ENCODE measurements around the gene MTRF1L. TPM values are rescaled to one million over a fixed set of nuclear protein-coding genes. Genes with fewer than 3 reads are reported as not detected.

The MTRF1L gene
- total RNA-seq, 4 donors from 2014 or later, result 17.8 to 24.9 (median 22.5) TPM

DNA sequence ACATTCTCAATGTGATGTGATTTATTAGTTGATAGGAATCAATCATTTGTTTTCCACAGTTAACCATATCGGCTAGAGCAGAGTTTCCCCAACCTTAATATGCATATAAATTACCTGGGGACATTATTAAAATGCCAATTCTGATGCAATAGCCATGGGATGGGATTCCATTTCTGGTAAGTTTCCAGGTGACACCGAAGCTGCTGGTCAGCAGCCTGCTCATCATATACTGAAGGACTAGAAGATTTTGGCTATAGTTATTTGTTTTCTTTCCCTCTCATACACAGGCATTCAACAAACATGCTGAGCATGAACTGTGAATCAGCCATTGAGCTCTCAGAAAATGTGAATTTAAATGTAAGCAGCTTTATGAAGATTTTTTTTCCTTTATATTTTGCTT is 55.5 kb downstream of the MTRF1L start:
- intact Hi-C loops (cut with DNase I; ENCODE audit: low total_unique reads) (no loop called here), in situ Hi-C loops (cut with MboI; ENCODE audit: low sequenced_read_pairs in 4 of 4) (no loop called here)
- ATAC-seq, result no peak

GRCh38 chr6:152946484-152946883 is 56.0 kb downstream of the MTRF1L start:
- ATAC-seq (no peak), DNase-seq (no peak)
- in situ Hi-C loops (cut with MboI; ENCODE audit: low sequenced_read_pairs in 4 of 4), result no loop called here
- H3K4me3 ChIP-seq, result no peak overlapping the region
- peaks cover 8 to 14% of the 10 kb centered on the region in 2 donors for H3K4me1 ChIP-seq
- no peaks in the 10 kb centered on the region for H3K9me3 ChIP-seq
- H3K27ac ChIP-seq, result no peak overlapping the region
- intact Hi-C loops (cut with DNase I; ENCODE audit: low total_unique reads), result no loop called here
- H3K27me3 ChIP-seq, result no peaks in the 10 kb centered on the region
- TF ChIP-seq POLR2A (IDR thresholded peaks at IDR 0.05) (no peak), CTCF (IDR thresholded peaks at IDR 0.05 in 4 of 5, conservative IDR thresholded peaks at IDR 0.05 in 1 of 5) (no peak)
- H3K36me3 ChIP-seq, result no peaks in the 10 kb centered on the region

More for the DNA sequence above, 55.5 kb downstream of the MTRF1L start:
- no peaks in the 10 kb centered on the region for H3K9me3 ChIP-seq
- H3K27ac ChIP-seq, result no peak overlapping the region
- H3K36me3 ChIP-seq, result no peaks in the 10 kb centered on the region
- TF ChIP-seq POLR2A (IDR thresholded peaks at IDR 0.05) (no peak), CTCF (IDR thresholded peaks at IDR 0.05 in 4 of 5, conservative IDR thresholded peaks at IDR 0.05 in 1 of 5) (no peak)
- H3K27me3 ChIP-seq, result no peaks in the 10 kb centered on the region
- DNase-seq, result no peak
- H3K4me1 ChIP-seq, result peaks cover 8 to 14% of the 10 kb centered on the region in 2 donors
- H3K4me3 ChIP-seq, result no peak overlapping the region

- no peaks in the 10 kb centered on the region for H3K9me3 ChIP-seq
- H3K36me3 ChIP-seq, result no peaks in the 10 kb centered on the region
- ATAC-seq (no peak), DNase-seq (no peak)
- H3K4me3 ChIP-seq, result no peak overlapping the region
- in situ Hi-C loops (cut with MboI; ENCODE audit: low sequenced_read_pairs in 4 of 4), result no loop called here
- TF ChIP-seq POLR2A (IDR thresholded peaks at IDR 0.05), result no peak
- TF ChIP-seq CTCF (IDR thresholded peaks at IDR 0.05 in 4 of 5, conservative IDR thresholded peaks at IDR 0.05 in 1 of 5), result no peak
- no peaks in the 10 kb centered on the region for H3K27me3 ChIP-seq
- no peak overlapping the region for H3K27ac ChIP-seq
- intact Hi-C loops (cut with DNase I; ENCODE audit: low total_unique reads), result no loop called here
- peaks cover 8 to 14% of the 10 kb centered on the region in 2 donors for H3K4me1 ChIP-seq
These were observed 59.1 kb downstream of the MTRF1L start for GRCh38 chr6:152943260-152943897.

GRCh38 chr6:152942319-152942869 is 60.1 kb downstream of the MTRF1L start:
- in situ Hi-C loops (cut with MboI; ENCODE audit: low sequenced_read_pairs in 4 of 4) (no loop called here), intact Hi-C loops (cut with DNase I; ENCODE audit: low total_unique reads) (no loop called here)
- no peak for ATAC-seq
- Histone ChIP-seq H3K27ac (no peak overlapping the region), H3K4me1 (peaks cover 4 to 14% of the 10 kb centered on the region in 2 donors), H3K9me3 (no peaks in the 10 kb centered on the region), H3K27me3 (no peaks in the 10 kb centered on the region), H3K4me3 (no peak overlapping the region), H3K36me3 (no peaks in the 10 kb centered on the region)
- TF ChIP-seq CTCF (IDR thresholded peaks at IDR 0.05 in 4 of 5, conservative IDR thresholded peaks at IDR 0.05 in 1 of 5) (no peak), POLR2A (IDR thresholded peaks at IDR 0.05) (no peak)
- no peak for DNase-seq
